Activated effector memory CD4-positive, alpha-beta T cell treated with Interleukin-2 at 50 U/mL for 16 hours (primary cell): ENCODE measurements around the gene MDC1.

Experiments used
- DNase-seq: peaks from one replicate; pipeline ENCODE4 v3.0.0-alpha.2; 2020

MDC1 gene

GRCh38 chr6:30691208-30691847, 25.8 kb downstream of the MDC1 start:
- no peak for DNase-seq

DNA sequence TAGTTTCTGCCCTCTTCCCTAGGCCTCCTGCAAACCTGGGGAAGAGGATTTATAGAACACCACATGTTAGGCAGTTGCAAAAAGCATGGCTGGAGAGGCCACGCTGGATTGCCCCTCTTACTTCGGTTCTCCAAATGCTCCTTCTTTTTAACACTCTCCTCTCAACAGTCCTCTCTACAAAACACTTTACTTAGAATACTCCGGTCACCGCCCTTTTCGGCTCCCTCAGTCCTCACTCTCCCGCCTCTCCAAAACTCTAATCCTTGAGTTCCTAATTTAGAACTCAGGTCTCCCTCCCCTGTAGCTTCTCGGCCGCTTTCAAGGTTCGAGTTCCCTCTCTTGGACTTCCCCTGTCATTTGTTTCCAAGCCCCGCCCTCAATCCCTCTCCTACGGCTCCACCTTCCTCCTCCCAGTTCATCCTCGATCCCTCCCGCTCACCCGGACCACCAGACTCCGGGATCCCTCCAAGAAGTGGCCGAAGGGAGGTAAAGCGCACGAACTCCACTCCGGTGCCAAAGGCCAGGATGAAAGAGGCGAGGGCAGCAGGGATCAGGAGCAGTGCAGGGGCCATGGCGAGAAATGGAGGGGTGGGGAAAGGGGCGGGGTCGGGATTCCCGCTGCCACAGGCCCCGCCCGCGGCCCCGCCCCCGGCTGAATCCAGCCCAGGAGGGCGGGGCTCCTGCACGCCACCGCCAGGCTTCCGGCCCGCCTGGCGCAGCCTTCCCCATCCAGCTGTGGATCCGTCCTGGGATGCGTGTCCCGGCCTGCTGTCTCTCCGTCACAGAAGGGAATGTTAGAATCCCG, 26.5 kb downstream of the MDC1 start, which contains the start of gene NRM:
Gene NRM (minus strand): TSS at position 582 of the 805 bp plus-strand sequence. CDS start 10 bp downstream, at position 572.
- peak; percentile 58 for DNase-seq

DNA sequence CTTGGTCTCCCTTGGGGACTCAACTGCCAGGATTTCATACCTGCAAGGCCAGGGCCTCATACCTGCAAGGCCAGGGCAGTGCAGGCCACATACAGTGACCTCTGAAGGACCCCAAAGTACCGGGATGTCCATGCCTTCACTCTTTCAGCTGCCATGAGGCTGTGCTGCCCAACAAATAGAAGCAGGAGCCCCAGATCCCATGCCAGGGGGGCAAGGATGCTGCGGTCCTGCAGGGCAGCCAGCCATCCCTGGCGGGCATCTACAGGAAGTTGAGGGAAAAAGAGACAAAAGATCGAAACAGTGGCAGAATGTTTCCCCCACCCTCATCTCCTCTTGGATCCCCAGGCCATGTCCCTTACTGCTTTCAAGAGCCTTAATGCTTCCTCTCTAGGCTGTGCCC, 27.1 kb downstream of the MDC1 start:
- no peak for DNase-seq

- DNase-seq: no peak
These were observed 27.8 kb downstream of the MDC1 start for GRCh38 chr6:30689022-30689865.

GRCh38 chr6:30688569-30688968, 28.5 kb downstream of the MDC1 start:
- no peak for DNase-seq

DNA sequence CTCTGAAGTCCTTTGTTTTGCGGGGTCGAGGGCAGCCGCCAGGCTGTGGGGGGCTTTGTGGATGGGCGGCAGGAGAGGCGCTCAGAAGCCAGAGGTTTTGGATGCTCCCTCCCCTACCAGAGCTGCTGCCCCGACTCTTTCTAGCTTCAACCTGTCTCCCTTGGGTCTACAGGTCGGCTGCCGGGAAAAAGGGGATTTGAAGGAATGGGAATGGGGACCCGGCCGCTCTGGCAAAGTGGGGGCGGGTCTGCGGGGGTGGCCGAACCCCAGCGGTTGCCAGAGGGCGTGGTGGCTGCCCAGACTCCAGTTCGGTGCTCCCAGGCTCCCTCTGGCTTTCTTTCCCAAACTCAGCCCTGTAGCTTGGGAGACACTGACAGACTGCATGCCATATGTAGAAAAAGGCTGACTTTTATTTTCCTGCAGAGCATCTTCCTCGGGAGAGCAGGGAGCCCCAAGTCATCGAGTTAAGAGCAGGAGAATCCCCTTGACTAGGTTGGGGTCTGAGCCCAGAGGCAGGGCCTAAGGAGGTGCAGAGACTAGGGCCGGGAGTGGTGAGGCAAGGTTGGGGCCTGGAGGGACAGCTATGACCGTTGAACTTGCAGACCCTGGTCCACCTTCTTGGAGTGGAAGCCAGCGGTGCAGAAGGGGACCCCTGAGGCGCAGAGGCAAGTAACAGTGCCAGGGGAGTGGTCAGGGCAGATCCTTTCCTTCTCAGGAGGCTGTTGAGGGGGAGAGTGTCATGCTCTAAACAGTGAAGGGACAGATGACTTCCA, 29.2 kb downstream of the MDC1 start:
- no peak for DNase-seq

DNA sequence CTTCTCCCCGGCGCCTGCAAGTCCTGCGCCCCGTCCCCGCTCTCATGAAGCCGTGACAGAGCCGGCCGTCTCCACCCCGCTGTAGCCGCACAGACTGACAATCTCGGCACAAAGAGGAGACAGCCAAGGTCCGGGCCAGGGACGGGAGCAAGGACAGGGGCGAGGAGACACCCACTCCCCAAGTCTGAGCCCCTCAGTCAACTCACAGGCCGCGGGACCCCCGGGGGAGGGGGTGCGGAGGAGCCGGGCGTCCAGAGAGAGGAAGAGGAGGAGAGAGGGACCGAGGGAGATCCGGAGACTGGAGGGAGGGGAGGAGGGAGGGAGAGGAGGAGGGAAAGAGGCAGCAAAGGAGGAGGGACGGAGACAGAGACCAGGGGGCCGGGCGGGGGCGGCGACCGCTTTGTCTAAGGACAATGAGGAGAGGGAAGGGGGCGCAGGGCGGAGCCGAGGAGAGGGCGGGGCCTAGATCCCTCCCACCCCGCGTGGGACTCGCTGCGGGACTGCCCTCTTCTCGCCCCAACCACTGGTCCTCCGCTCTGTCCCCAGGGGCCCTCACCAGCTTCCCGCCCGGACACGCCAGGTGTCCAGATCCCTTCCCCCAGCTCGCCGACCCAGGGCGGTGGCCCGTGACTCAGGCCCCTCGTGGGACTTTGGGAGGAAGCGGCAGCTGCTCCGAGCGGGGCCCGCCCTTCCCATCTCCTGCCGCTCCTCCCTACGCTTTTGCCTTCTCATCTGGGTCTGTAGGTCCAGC, 30.0 kb downstream of the MDC1 start:
- peak; percentile 69 for DNase-seq

DNA sequence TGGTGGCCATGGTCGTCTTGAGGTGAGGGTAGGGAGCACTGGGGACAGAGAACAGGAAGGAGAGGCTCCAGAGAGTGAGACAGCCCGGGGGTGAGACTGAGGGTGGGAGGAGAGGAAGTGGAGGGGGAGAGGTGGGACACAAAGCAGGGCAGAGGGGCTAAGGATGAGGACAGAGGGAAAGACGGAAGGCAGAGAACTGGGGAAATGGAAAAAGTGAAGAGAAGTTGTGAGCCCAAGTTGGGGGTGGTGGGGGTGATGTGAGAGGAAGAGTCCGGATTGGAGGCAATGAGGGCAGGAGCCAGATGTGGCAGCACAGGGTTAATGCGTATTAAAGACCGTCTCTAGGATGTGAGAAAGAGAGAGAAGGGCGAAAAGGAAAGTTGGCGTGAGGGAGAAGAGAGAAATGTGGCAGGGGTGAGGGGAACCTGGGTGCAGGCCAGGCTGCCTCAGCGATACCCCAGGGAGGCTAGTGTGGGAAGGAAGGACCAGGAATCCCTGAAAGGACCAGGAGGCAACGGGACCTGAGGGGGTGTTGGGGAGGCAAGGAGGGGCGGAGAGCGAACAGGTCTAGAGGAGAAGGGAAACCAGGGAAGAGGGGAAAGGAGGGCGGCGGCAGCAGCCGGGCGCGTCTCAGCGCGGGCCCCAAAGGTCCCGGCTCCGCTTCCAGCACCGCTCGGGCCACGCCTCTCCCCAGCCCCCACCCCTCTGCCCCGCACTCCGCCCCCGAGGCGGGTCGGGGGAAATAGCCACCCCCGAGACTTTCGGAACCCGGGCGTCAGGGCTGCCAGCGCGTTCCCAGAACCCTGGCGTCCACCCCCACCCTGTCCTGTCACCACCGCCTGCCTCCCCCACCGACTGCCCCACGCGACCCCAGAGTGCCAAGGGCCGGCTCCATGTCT, 30.8 kb downstream of the MDC1 start, which contains the start of gene PPP1R18:
Gene PPP1R18 (minus strand): TSS at position 637 of the 899 bp plus-strand sequence. CDS start 627 bp downstream, at position 10.
- peak; percentile 82 for DNase-seq

- DNase-seq: no peak
These were observed 31.7 kb downstream of the MDC1 start for GRCh38 chr6:30685157-30686008.

DNA sequence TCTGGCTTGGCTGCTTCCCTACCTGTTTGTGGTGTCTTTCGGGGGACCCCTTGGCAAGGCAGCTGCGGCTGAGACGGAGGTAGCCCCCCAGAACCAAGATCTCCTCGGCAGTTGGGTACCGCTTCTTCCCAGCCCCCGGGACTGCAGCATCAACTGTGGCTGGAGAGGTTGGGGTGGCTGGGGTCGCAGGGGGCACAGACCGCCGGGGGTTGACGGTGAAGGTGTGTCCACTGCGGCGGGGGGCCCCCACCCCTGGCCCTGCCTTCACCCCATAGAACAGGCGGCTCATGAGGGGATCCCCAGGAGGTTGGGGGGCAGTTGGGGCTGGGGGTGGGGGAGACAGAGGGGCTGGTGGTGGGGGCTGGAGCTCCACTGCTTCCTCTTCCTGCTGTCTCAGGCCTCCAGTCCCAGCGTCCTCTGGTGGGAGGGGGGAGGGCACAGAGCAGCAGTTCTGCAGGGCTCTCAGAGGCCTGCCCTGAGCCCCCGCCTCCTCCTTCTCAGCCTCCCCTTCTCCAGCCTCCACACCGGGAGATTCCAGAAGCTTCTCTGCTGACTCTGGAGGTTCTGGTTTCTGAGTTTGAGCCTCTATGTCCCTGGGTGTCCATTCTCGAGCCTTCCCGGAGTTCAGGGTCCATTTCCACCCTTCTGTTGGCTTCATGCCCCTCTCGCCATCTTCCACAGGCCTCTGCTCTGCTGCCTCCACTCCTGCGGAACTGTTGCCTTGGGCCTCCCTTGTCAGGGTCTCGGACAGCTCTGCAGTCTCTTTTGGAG, 32.5 kb downstream of the MDC1 start:
- peak; percentile 41 for DNase-seq

DNA sequence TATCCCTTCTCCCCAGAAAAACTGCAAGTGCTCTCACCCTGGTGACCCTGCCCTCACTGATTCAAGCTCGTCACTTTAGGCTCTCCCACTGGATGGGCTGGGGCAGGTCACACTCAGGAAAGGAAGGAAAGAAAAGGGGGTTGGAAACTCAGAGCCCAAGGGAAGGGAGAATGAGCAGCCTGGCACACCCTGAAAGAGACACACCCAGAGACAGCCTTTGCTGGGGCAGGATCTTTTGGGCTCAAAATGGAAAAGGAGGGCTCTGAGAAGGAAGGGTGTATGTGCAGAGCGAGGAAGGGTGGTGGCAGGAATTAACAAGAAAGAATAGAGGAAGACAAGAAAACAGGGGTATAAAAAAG, 33.1 kb downstream of the MDC1 start:
- DNase-seq: no peak

GRCh38 chr6:30683183-30683979, 33.7 kb downstream of the MDC1 start:
- DNase-seq: no peak

GRCh38 chr6:30682143-30683117, 34.7 kb downstream of the MDC1 start:
- DNase-seq: peak; percentile 91

GRCh38 chr6:30681766-30682142, 35.3 kb downstream of the MDC1 start:
- DNase-seq: no peak

GRCh38 chr6:30679765-30680535, 37.1 kb downstream of the MDC1 start:
- no peak for DNase-seq
